GM19395 (cell line): ENCODE measurements around the gene VAPA.

Experiments
- ATAC-seq: cut with Tn5 transposase; IDR thresholded peaks from one replicate; pipeline ENCODE4 v1.9.1; 2021; ENCODE audit warnings: mild to moderate bottlenecking, moderate library complexity; ENCODE audit not compliant: unreplicated experiment

Gene VAPA

GRCh38 chr18:9913526-9914333 lies at the start of gene VAPA:
VAPA (plus strand) TSS chr18:9914016; CDS start chr18:9914257, 241 bp downstream.
- peak; percentile 89 for ATAC-seq

- no peak for ATAC-seq
These were observed 47.9 kb upstream of the VAPA start for GRCh38 chr18:9865764-9866490.

GRCh38 chr18:9866627-9867026 lies 47.2 kb upstream of the VAPA start:
- ATAC-seq, result no peak

GRCh38 chr18:9867071-9867594 lies 46.7 kb upstream of the VAPA start:
- ATAC-seq, result no peak

GRCh38 chr18:9868857-9869714 lies 44.7 kb upstream of the VAPA start:
- no peak for ATAC-seq

- ATAC-seq, result peak; percentile 65
These were observed 43.9 kb upstream of the VAPA start for GRCh38 chr18:9869715-9870430.

GRCh38 chr18:9870431-9871008 lies 43.3 kb upstream of the VAPA start:
- ATAC-seq, result peak; percentile 25

- ATAC-seq, result no peak
These were observed 42.5 kb upstream of the VAPA start for GRCh38 chr18:9871244-9871746.

GRCh38 chr18:9872823-9873222 lies 41.0 kb upstream of the VAPA start:
- no peak for ATAC-seq

GRCh38 chr18:9874728-9875127 lies 39.1 kb upstream of the VAPA start:
- ATAC-seq, result no peak

GRCh38 chr18:9876212-9876866 lies 37.5 kb upstream of the VAPA start:
- ATAC-seq, result no peak

- ATAC-seq, result no peak
These were observed 36.8 kb upstream of the VAPA start for GRCh38 chr18:9876867-9877654.

GRCh38 chr18:9877655-9878014 lies 36.2 kb upstream of the VAPA start:
- ATAC-seq, result no peak

GRCh38 chr18:9878095-9878494 lies 35.7 kb upstream of the VAPA start:
- no peak for ATAC-seq

- no peak for ATAC-seq
These were observed 35.0 kb upstream of the VAPA start for GRCh38 chr18:9878783-9879242.

- ATAC-seq, result no peak
These were observed 29.7 kb upstream of the VAPA start for GRCh38 chr18:9884090-9884489.

GRCh38 chr18:9884532-9885140 lies 29.2 kb upstream of the VAPA start:
- ATAC-seq, result no peak
